ENCODE results near the gene COG6. TPM values are rescaled to one million over a fixed set of nuclear protein-coding genes. Genes with fewer than 3 reads are reported as not detected.

COG6 gene
- total RNA-seq, 1 experiment from 2014 or later = 24.3 TPM

- H3K36me3 ChIP-seq (ENCODE audit: control insufficient read depth, insufficient read depth, low read length) = no peaks in the 10 kb centered on the region
- ChIA-PET POLR2A (no interaction called here), CTCF (interaction anchor here (0.7 kb wide), 1 partner anchor 465 kb away, joined by 6 read pairs; no protein-coding TSS in a partner anchor)
- no peak overlapping the region for H3K4me3 ChIP-seq (ENCODE audit: low read depth in 2 of 2, low read length in 2 of 2)
- no peaks in the 10 kb centered on the region for H3K27me3 ChIP-seq (ENCODE audit: control insufficient read depth, insufficient read depth, low read length)
- no TSS peak for BruUV-seq (replicated peaks)
- intact Hi-C loops (cut with micrococcal nuclease; ENCODE audit: unreplicated experiment) = loop anchor here (5.0 kb wide), 1 partner anchor 998 kb away; no protein-coding TSS in a partner anchor
- no peaks in the 10 kb centered on the region for H3K4me1 ChIP-seq (ENCODE audit: control insufficient read depth, insufficient read depth, low read length)
- in situ Hi-C loops (cut with HindIII; ENCODE audit: low pct_unique_long_range_greater_than_20kb, low sequenced_read_pairs) = no loop called here
- TF ChIP-seq TCF7L2 (IDR thresholded peaks at IDR 0.05; ENCODE audit: low read depth, low read length) (no peak), CTCF (IDR thresholded peaks at IDR 0.05) (peak; percentile 30; the same call in 1 of the 2 replicates)
- no peak for DNase-seq (ENCODE audit: low read depth, low spot score)
- H3K27ac ChIP-seq (ENCODE audit: low read length) = no peak overlapping the region
- ATAC-seq = no peak
- H3K9me3 ChIP-seq (ENCODE audit: control insufficient read depth, insufficient read depth, low read depth, low read length) = no peaks in the 10 kb centered on the region
Measured at GRCh38 chr13:39684531-39685137, 29.2 kb downstream of the COG6 start.

GRCh38 chr13:39685652-39686051 is 30.2 kb downstream of the COG6 start:
- no peak overlapping the region for H3K4me3 ChIP-seq (ENCODE audit: low read depth in 2 of 2, low read length in 2 of 2)
- ChIA-PET CTCF (no interaction called here), POLR2A (no interaction called here)
- in situ Hi-C loops (cut with HindIII; ENCODE audit: low pct_unique_long_range_greater_than_20kb, low sequenced_read_pairs) = no loop called here
- no TSS peak for BruUV-seq (replicated peaks)
- no peak for TF ChIP-seq TCF7L2 (IDR thresholded peaks at IDR 0.05; ENCODE audit: low read depth, low read length)
- DNase-seq (ENCODE audit: low read depth, low spot score) (no peak), ATAC-seq (no peak)
- H3K4me1 ChIP-seq (ENCODE audit: control insufficient read depth, insufficient read depth, low read length) = no peaks in the 10 kb centered on the region
- no peak overlapping the region for H3K27ac ChIP-seq (ENCODE audit: low read length)
- no peaks in the 10 kb centered on the region for H3K9me3 ChIP-seq (ENCODE audit: control insufficient read depth, insufficient read depth, low read depth, low read length)
- no peaks in the 10 kb centered on the region for H3K27me3 ChIP-seq (ENCODE audit: control insufficient read depth, insufficient read depth, low read length)
- H3K36me3 ChIP-seq (ENCODE audit: control insufficient read depth, insufficient read depth, low read length) = no peaks in the 10 kb centered on the region
- intact Hi-C loops (cut with micrococcal nuclease; ENCODE audit: unreplicated experiment) = no loop called here

- ChIA-PET POLR2A (no interaction called here), CTCF (no interaction called here)
- H3K9me3 ChIP-seq (ENCODE audit: control insufficient read depth, insufficient read depth, low read depth, low read length) = no peaks in the 10 kb centered on the region
- H3K27ac ChIP-seq (ENCODE audit: low read length) = no peak overlapping the region
- no peak for ATAC-seq
- H3K36me3 ChIP-seq (ENCODE audit: control insufficient read depth, insufficient read depth, low read length) = no peaks in the 10 kb centered on the region
- no peak for TF ChIP-seq REST (IDR thresholded peaks at IDR 0.05; ENCODE audit: insufficient read depth in 1 of 2, low read depth in 2 of 2, low read length in 1 of 2)
- TF ChIP-seq CTCF (IDR thresholded peaks at IDR 0.05) = no peak
- TF ChIP-seq POLR2AphosphoS5 (IDR thresholded peaks at IDR 0.05; ENCODE audit: low read depth, low read length) = no peak
- no peak for TF ChIP-seq SIN3A (IDR thresholded peaks at IDR 0.05; ENCODE audit: borderline replicate concordance, insufficient read depth, low read depth, low read length)
- no peak for TF ChIP-seq TCF7L2 (IDR thresholded peaks at IDR 0.05; ENCODE audit: low read depth, low read length)
- no peaks in the 10 kb centered on the region for H3K4me1 ChIP-seq (ENCODE audit: control insufficient read depth, insufficient read depth, low read length)
- in situ Hi-C loops (cut with HindIII; ENCODE audit: low pct_unique_long_range_greater_than_20kb, low sequenced_read_pairs) (no loop called here), intact Hi-C loops (cut with micrococcal nuclease; ENCODE audit: unreplicated experiment) (no loop called here)
- no TSS peak for BruUV-seq (replicated peaks)
- no peaks in the 10 kb centered on the region for H3K27me3 ChIP-seq (ENCODE audit: control insufficient read depth, insufficient read depth, low read length)
- DNase-seq (ENCODE audit: low read depth, low spot score) = no peak
- no peak overlapping the region for H3K4me3 ChIP-seq (ENCODE audit: low read depth in 2 of 2, low read length in 2 of 2)
Measured at GRCh38 chr13:39688278-39688677, 32.8 kb downstream of the COG6 start.

Measured in Panc1 (cell line).